B cell (primary cell): Measurements from ENCODE around the gene NFATC2. TPM values are rescaled to one million over a fixed set of nuclear protein-coding genes. Genes with fewer than 3 reads are reported as not detected.
A peak's percentile ranks its signal among the peaks of the same experiment; 100 is the strongest.

Source experiments
- ATAC-seq: fragments of 200-7000 bp; cut with Tn5 transposase; one replicate; pipeline ENCODE4 v1.10.0; 2021; ENCODE audit warnings: low read depth, mild to moderate bottlenecking, moderate number of reproducible peaks, moderate library complexity
- CTCF ChIA-PET: fragments of 350-600 bp; sonication (Branson Sonifier 250); formaldehyde crosslinking; loops from one replicate; lab custom pipeline; 2021; ENCODE audit warnings: antibody characterized with exemption, inconsistent platforms; lab: Charles Lee
- POLR2A ChIA-PET: fragments of 350-600 bp; sonication (Branson Sonifier 250); formaldehyde crosslinking; loops from one replicate; lab custom pipeline; 2021; ENCODE audit warnings: antibody characterized with exemption; lab: Charles Lee
- DNase-seq: peaks from one replicate; pipeline ENCODE4 v3.0.0; 2013
- H2AFZ ChIP-seq: 2 replicates; pipeline ENCODE4 v1.6.1; 2012; ENCODE audit warnings: mild to moderate bottlenecking, low read depth, low read length; ENCODE audit not compliant: insufficient read depth, poor library complexity, severe bottlenecking
- H3K27ac ChIP-seq, 2 donors: 1 replicate in 1 of 2; 2 replicates in 1 of 2; pipeline ENCODE4 v1.5.1; 2012 to 2013; ENCODE audit warnings: low read length in 2 of 2, mild to moderate bottlenecking in 2 of 2, moderate library complexity in 1 of 2
- H3K27me3 ChIP-seq, 4 experiments: fragments of 200-600 bp in 1 of 4; sonication (generic) in 1 of 4; replicated peaks in 1 of 4; 1 replicate in 2 of 4; 2 replicates in 2 of 4; pipeline versions ENCODE4 v1.6.1 to v1.7.0; 2013 to 2016; ENCODE audit warnings: low read length in 3 of 4, mild to moderate bottlenecking in 2 of 4, mixed read lengths in 1 of 4, moderate library complexity in 1 of 4; ENCODE audit not compliant: insufficient read depth in 4 of 4, control insufficient read depth in 3 of 4; ENCODE audit errors: control extremely low read depth in 1 of 4
- H3K36me3 ChIP-seq, 2 experiments: replicated peaks in 1 of 2; 1 replicate in 1 of 2; 2 replicates in 1 of 2; pipeline versions ENCODE4 v1.6.1 to v1.7.1; 2013; ENCODE audit warnings: low read length in 1 of 2; ENCODE audit not compliant: insufficient read depth in 2 of 2, control insufficient read depth in 1 of 2; ENCODE audit errors: control extremely low read depth in 1 of 2, extremely low read depth in 1 of 2
- H3K4me1 ChIP-seq, 2 donors: fragments of 200-600 bp in 1 of 2; sonication (generic) in 1 of 2; 1 replicate in 1 of 2; 2 replicates in 1 of 2; pipeline versions ENCODE4 v1.5.1 to v1.6.1; 2013 to 2017; ENCODE audit warnings: low read length in 2 of 2; ENCODE audit not compliant: control insufficient read depth in 2 of 2, insufficient read depth in 2 of 2
- H3K4me2 ChIP-seq: replicated peaks from 2 replicates; pipeline ENCODE3; 2012; ENCODE audit warnings: mild to moderate bottlenecking, low read depth, low read length; ENCODE audit not compliant: poor library complexity, severe bottlenecking
- H3K4me3 ChIP-seq, 5 experiments: fragments of 200-600 bp in 1 of 5; sonication (generic) in 1 of 5; 1 replicate in 3 of 5; 2 replicates in 2 of 5; pipeline versions ENCODE4 v1.5.1 to v1.7.0; 2011 to 2016; ENCODE audit warnings: low read length in 4 of 5, mild to moderate bottlenecking in 4 of 5, low read depth in 2 of 5, control low read depth in 1 of 5, moderate library complexity in 1 of 5; ENCODE audit not compliant: insufficient read depth in 1 of 5; ENCODE audit errors: control extremely low read depth in 1 of 5, extremely low read depth in 1 of 5
- H3K79me2 ChIP-seq: fragments of 200-600 bp; sonication (generic); one replicate; pipeline ENCODE4 v1.6.0; 2016; ENCODE audit warnings: low read length; ENCODE audit not compliant: control insufficient read depth, insufficient read depth
- H3K9ac ChIP-seq: fragments of 200-600 bp; sonication (generic); 2 replicates; pipeline ENCODE4 v1.6.1; 2017; ENCODE audit warnings: mild to moderate bottlenecking, low read length, moderate library complexity
- H3K9me3 ChIP-seq, 3 donors: one replicate each; pipeline versions ENCODE4 v1.6.1 to v1.7.1; 2013; ENCODE audit warnings: low read length in 2 of 3; ENCODE audit not compliant: control insufficient read depth in 2 of 3, insufficient read depth in 1 of 3; ENCODE audit errors: control extremely low read depth in 1 of 3
- H4K20me1 ChIP-seq: 2 replicates; pipeline ENCODE4 v1.6.0; 2012; ENCODE audit warnings: mild to moderate bottlenecking, low read length; ENCODE audit not compliant: insufficient read depth, control insufficient read depth, poor library complexity, severe bottlenecking
- H3K27ac Mint-ChIP-seq: one replicate; pipeline ENCODE4 v1.8.0; 2021; ENCODE audit warnings: mixed read lengths
- H3K27me3 Mint-ChIP-seq: one replicate; pipeline ENCODE4 v1.8.0; 2021; ENCODE audit warnings: mixed read lengths
- H3K4me1 Mint-ChIP-seq: one replicate; pipeline ENCODE4 v1.8.0; 2021; ENCODE audit warnings: mixed read lengths
- H3K4me3 Mint-ChIP-seq: one replicate; pipeline ENCODE4 v1.8.0; 2021; ENCODE audit warnings: mixed read lengths
- H3K9me3 Mint-ChIP-seq: one replicate; pipeline ENCODE4 v1.8.0; 2022; ENCODE audit warnings: mixed read lengths; ENCODE audit not compliant: insufficient read depth
- CTCF ChIP-seq: fragments of 200-600 bp; IDR thresholded peaks from one replicate; pipeline ENCODE4 v1.8.0; 2022; ENCODE audit warnings: antibody characterized with exemption, mild to moderate bottlenecking
- EZH2 ChIP-seq: IDR thresholded peaks from 2 replicates; pipeline ENCODE4 v1.6.1; 2012; ENCODE audit warnings: borderline replicate concordance, low read depth, mild to moderate bottlenecking, moderate library complexity, low read length; ENCODE audit not compliant: insufficient read depth, poor library complexity, severe bottlenecking
- WGBS: methylation state at CpG from one replicate; pipeline ENCODE4 v1.1.5; 2013; ENCODE audit warnings: missing lambda C conversion rate; ENCODE audit not compliant: insufficient coverage; 5-methylcytosine and 5-hydroxymethylcytosine counted together
- intact Hi-C: fragments of 100-400 bp; cut with micrococcal nuclease; formaldehyde crosslinking; loops from one replicate; pipeline ENCODE4 v1.10.0; 2022
- polyA plus RNA-seq: library from polyadenylated mRNA; depleted of rRNA; stranded (reverse); fragments of >200 nt; gene quantifications from 2 replicates; pipeline ENCODE4 v1.2.3, GENCODE V29; 2012
- total RNA-seq, 2 donors: library from RNA; stranded (reverse); fragments of 120-200 nt in 1 of 2; gene quantifications; 1 replicate in 1 of 2; 2 replicates in 1 of 2; pipeline versions ENCODE4 v1.2.3 to v1.2.4, GENCODE V29; 2013 to 2022

NFATC2 gene
- total and polyA plus RNA-seq, 2 donors (not counting 1 experiment from before 2014, with no cell fraction given): 10.1 to 38.0 TPM

GRCh38 chr20:51417250-51418136 lies 125.0 kb downstream of the NFATC2 start:
- Histone ChIP-seq H3K4me2 (no peak overlapping the region), H4K20me1 (no peaks in the 10 kb centered on the region), H3K27ac (peak overlapping the region in 1 of 2 donors; percentile 75), H2AFZ (no peak overlapping the region), H3K27me3 (no peaks in the 10 kb centered on the region), H3K79me2 (peaks cover 22% of the 10 kb centered on the region), H3K4me1 (peaks cover 48 to 65% of the 10 kb centered on the region in 2 donors), H3K9ac (no peak overlapping the region), H3K9me3 (no peaks in the 10 kb centered on the region), H3K4me3 (no peak overlapping the region), H3K36me3 (peaks cover 2 to 13% of the 10 kb centered on the region in 2 experiments)
- no peak for DNase-seq
- no peak for TF ChIP-seq CTCF
- TF ChIP-seq EZH2: no peak
- intact Hi-C loops: loop anchor here (2.0 kb wide), 1 partner anchor 31 kb away; no protein-coding TSS in a partner anchor
- Mint-ChIP-seq H3K27me3 (no peaks in the 10 kb centered on the region), H3K9me3 (no peaks in the 10 kb centered on the region), H3K4me1 (peaks cover 63% of the 10 kb centered on the region), H3K27ac (peak overlapping the region; percentile 56), H3K4me3 (no peak overlapping the region)
- ChIA-PET CTCF (interaction anchor here (0.6 to 3.0 kb wide), 11 partner anchors 13 to 298 kb away, joined by 3 to 41 read pairs (median 4); partner anchors contain the start of gene NFATC2), POLR2A (interaction anchor here (0.6 to 1.9 kb wide), 2 partner anchors 32 to 880 kb away, joined by 3 to 4 read pairs; no protein-coding TSS in a partner anchor)
- ATAC-seq: no peak
- 85% methylated on average over 21 of the region's 21 CpGs for WGBS
